COR-L47 (cell line): ENCODE data around the gene TTLL5.
"Not testable (repeated sequence)": the region's sequence is repeated elsewhere in the genome, so short reads cannot be mapped to it uniquely, and the experiment has no call there.

ENCODE experiments used
- DNase-seq: peaks from one replicate; lab custom pipeline; 2025; lab: John Stamatoyannopoulos, UW

The TTLL5 gene

DNA sequence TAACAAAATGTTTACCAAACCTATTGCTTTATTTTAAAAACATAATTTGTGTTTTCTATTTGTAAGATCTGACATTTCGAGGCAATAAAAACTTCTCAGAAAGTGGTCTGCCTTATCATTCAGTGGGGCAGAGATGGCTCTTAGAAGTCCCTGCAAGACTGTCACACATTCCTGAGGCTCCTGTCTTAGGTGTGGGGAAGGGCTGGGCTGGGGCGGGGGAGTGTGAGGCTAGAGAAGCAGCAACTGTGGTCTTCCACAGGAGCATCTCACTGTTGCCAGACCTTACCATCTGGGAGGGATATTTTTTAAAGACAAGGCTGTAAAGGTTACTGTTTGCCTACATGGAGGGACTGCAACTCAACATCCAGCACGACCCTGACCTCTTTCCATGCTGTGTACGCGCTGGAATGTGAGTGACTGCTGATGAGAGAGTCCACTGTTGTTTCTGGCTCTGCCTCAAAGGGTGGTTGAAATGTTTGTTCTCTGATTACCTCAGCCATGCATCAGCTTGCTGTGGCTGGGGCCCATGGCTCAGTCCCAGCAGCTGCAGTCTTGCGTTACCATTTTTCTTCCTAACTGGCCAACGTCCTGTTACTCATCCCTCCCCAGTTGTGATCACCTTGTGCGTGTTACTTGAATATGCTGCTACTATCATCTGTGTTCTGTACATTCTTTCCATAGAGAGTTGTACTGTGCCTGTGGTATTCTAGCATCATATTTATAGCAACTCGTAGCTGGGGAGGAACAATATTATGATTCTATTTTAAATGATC is 12.8 kb upstream of the TTLL5 start:
- DNase-seq, result no peak

DNA sequence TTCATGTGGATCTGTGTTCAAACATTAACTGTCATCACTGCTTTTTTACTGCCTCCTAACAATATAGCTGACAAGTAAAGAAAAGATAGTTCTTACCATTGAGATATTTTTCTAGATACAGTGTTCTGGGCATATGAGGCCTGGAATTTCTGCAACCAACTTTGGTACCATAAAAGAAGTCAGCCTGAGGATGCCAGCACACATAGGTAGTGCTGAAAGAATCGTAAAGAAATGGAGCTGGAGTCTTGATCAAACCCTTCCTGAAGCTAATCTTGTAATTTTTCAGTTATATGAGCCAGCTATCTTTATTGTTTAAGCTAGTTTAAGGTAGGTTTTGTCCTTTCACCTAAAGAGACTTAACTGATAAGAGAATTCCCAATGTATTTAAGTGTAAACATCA is 11.7 kb upstream of the TTLL5 start:
- no peak for DNase-seq

DNA sequence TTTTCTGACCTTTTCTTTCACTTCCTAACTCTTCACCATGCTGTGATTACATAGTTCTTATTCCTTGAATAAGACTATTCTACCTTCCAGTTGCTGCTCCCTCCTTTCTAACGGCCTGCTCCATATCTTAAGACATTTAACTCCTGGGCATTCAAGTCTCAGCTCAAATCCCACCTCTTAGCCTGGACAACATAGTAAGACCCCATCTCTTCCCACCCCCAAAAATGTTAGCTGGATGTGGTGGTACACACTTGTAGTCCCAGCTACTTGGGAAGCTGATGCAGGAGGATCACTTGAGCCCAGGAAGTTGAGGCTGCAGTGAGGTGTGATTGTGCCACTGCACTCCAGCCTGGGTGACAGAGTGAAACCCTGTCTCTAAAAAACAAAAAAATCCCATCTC is 11.3 kb upstream of the TTLL5 start:
- no peak for DNase-seq

DNA sequence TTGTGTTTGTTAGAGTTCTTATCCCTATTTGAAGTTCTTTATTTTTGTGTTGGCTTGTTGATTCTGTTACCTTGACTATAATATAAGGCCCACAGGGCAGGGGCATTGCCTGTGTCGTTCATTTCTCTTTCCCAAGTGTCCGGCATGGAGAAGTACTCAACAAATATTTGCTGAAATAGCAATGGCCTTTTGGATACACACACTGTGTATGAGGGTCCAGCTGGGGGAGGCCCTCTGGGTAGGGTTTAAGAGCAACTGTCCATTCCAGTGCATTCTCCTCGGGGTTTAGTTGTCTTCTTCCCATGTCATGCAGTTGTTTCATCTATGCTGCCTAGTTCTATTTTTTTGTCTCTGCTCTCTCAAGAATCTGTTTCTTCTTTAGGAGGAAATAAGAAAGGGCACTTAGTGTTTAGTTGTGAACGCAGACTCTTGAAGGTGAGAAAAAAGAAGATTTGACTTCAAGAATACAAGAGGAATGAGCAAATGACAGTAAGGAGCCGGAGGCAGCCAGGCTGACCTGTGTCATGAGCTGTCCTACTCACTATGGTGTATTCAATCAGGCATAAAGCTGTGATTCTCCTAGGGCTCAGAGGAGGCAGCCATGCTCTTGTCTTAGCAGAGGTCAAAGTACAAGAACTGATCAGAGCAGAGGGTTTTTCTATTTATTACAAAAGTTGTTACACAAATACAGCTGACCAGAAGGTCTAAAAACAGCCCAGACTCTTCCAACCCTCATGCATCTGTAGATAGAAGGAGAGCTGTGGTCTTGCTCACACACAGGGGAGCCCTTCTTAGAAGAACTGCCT is 10.6 kb upstream of the TTLL5 start:
- no peak for DNase-seq

DNA sequence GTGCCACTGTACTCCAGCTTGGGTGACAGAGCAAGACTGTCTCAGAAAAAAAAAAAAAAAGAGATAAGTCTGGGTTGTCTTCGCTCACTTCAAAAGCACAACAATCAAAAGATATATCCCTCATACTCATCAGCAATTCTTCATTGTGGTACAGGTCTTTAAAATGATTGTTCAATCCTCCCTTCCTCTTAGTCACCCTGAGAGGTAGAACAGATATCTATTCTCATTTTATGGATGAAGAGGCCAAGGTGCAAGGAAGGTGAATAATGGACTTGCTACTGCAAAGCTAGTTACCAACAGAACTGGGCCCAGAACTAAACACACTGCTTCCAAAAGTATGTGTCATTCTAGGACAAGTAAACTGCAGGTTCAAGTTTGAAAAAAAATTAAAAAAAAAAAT is 7.5 kb upstream of the TTLL5 start:
- DNase-seq, result no peak

DNA sequence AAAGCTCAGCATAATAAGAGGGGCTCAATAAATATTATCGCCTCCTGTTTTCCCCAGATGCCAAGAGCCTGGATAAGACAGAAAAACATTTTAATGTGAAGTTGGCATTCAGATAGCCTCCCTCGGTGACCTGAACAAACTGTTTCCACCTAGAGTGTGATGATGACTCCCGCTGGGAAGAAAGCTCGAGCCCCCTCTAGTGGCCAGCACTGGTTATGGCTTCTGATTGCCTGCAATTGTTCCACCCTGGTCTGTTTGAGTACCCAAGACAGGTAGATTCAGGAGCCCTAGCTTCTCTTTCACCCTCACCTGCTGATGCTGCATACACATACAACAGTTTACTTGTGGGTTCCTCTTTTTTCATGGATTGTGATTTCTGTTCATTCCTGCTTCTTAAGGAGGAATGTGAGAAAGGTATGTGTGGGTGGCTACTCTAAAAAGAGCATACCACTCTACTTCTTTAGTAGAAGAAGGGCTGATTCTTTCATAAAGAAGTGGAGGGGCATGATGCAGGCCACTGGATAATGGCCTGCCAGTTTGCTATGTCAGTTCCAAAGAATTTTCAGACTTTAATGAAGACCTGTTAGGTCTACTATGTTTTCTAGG is 6.8 kb upstream of the TTLL5 start:
- DNase-seq, result peak; percentile 25

DNA sequence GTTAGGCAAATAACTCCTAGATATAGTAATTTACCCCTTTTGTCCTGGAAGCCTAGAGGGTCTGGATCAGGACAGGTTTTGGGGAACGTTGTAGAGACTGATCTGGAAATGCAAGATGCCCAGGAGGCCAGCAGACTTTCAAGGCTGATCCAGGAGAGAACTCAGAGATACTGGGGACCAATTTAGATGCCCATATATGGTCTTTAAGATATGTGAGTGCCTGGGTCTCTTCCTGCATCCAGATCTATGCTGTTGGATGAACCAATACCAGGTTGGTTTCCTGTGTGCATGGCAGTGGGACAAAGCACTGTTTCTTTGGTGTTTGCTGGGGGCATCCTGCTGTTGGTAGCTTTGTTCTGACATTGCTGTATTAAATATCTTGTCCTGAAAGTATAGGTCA is 5.8 kb upstream of the TTLL5 start:
- DNase-seq, result no peak

DNA sequence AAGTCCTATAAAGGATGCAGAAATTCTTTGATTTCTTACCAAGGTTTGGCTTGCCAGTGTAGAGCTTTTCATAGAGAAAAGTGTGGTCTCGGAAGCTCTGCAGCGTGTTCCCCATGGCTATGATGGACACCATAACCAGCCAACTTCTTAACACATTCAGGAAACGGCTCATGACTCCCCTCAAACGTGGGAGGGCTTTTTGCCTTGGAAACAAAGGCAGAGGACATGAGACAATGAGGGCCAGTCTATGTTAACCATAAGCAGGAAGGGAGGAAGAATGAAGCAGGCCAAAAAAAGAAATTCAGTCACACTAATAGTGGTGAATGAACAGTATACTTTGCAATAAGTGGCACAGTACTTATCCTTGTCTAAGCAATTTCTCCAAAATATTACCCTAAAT is 3.7 kb upstream of the TTLL5 start:
- no peak for DNase-seq

DNA sequence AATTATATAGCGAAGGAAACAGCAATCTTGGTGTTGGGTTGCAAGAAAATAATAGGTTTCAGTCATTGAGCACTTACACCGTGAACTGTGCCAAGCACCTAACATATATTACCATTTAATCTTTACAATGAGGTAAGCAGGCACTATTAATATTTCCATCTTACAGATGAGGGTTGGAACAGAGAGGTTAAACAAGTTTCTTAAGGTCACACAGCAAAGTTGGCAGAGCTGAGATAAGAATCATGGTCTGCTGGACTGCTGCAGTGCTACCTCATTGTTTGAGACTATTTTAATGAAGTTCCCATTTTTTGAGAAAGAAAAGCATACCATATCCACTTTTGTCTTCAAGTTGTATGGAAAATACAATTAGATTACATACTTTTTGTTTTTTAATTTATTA is 2.1 kb upstream of the TTLL5 start:
- DNase-seq, result no peak

DNA sequence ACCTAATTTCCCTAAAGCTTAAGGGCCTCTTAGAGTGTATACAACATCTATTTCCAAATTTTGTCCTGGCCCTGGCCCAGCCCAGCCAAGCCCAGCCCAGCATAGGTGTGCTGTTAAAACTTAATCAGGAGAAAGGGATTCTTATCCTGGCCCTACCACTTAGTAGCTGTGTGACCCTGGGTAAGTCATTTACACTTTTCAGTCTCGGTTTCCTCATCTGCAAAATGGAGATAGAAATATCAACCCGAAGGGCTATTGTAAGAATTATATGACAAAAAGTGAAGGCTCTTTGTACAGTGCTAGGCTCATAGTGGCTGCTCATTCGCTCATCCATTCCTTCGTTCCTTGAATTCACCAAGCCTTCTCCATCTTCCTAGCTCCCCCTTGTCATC is 812 bp upstream of the TTLL5 start:
- no peak for DNase-seq

DNA sequence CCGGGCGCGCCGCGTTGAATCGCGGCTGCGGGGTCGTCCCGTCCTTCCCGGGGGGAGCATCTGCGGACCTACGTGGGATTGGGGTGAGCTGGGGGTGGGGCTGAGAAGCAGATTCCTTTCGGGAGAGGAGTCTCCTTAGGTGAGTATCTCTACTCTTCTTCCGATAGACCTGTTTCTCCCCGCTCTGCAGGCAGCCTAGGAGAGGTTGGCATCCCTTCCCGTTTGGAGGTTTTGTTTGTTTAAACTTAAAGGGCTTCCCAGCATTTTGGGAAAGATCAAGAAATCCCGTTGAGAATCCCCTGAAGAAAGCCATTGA is 411 bp downstream of the TTLL5 start:
- no peak for DNase-seq

DNA sequence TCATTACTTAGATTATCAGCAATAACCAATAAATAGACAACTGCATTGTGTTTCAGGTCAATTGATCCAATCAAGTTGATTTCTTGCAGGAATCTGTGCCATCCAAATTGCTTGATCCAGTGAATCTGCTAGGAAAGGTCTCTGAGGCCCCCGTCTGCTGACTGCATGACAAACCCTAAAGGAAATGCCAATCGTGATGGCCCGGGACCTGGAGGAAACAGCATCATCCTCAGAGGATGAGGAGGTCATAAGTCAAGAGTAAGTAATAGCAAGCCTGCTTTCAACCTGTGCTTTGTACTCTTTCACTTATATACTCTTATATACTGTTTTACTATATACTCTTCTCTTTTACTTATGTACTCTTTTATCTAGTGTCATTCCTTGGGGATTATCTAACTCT is 1.9 kb downstream of the TTLL5 start:
- no peak for DNase-seq

DNA sequence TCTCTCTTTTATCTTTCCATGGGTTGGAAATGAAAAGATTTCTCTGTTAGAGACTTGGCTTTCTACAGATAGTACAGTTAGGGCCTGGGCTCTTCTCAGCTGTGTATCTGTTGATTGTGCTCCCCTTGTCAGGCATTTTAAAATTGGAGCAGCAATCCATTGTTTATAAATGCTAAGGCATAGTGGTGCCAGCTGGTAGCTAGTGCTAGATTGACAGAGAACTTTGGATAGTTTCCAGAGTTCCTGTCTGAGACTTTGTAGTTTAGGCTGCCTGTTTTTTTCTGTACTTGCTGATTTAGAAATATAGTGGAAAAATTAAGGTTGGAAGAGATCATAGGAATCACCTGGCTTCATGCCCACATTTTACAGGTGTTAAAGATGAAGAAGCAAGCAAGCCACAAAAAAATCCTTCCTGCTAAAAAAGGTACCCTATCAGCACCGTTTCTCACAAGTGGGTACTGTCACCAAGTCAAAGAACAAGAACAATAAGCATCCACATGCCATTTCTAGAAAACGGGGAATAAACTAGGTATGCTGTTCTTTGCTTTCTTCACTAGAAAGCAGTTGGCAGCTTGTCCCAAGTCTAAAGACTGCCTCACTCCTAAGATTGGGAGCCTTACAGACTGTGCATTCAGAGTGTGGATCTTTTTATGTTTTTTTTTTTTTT is 6.2 kb downstream of the TTLL5 start:
- no peak for DNase-seq

DNA sequence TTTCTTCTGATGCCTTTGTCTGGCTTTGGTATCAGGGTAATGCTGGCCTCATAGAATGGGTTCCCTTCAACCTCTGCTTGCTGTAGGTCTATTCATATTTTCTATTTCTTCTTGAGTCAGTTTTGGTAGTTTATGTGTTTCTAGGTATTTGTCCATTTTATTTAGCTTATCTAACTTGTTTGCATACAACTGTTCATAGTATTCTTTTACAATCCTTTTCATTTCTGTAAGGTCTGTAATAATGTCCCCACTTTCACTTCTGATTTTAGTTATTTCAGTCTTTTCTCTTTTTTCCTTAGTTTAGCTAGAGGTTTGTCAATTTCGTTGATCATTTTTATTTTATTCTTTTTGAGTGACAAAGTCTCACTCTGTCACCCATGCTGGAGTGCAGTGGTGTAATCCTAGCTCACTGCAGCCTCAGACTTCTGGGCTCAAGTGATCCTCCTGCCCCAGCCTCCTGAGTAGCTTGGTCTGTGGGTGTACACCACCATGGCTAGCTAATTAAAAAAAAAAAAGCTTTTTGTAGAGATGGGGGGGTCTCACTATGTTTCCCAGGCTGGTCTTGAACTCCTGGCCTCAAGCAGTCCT is 11.7 kb downstream of the TTLL5 start:
- no peak for DNase-seq

DNA sequence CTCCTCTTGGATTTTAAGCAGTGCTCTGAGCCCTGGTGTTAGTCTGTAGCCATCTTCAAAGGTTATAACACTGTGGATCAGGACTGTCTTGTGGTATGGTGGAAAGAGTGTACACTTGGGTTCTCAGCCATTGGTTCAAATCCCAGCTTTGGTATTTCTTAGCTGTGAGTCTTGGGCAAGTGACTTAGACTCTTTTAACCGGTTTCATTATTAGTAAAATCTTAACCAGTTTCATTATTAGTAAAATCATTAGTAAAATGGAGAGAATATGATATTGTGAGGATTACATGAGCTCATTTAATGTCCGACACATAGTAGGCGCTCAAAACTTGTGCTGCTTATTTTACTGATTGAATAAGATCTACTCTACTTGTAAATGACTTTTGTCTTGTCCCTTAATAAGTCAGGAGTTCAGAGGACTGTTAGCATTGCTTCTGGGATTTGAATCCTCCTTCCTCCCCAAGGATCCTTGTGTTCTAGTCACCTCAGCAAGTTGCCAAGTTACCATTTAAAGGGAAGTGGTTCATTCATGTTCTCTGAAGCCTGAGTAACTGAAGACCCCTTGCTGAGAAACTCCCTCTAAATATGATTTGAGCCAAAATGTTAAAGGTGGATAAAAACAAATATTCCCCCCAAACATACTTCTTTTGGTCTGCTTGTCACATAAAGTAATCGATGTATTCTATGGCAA is 12.4 kb downstream of the TTLL5 start:
- no peak for DNase-seq

DNA sequence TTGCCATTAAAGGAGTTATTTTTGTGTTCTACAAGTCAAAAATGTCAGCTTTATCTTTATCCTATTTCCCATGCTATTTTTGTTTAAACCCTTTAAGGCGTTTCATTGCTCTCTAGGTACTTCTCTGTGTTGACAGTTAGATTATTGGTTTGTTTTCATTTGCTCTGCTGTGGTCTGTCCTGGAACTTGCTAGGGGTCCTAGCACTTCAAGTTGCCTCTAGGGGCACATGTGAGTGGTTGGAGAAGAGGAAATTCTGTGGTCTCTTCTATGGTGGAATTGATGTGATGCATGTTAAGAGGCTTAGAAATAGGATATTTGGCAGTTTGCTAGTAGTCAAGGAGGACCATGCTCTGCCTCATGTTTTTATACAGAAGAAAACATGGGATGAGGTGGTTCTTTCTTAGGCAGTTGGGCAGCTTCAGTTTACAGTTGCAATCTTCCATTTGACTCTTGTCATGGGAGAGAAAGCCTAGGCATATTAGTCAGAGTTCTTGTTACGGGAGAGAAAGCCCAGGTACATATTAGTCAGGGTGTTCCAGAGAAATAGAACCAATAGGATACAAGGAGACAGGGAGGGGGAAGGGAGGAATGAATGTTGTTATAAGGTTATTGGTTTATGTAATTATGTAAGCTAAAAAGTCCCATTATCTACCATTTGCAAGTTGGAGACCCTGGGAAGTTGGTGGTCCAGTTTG is 14.4 kb downstream of the TTLL5 start:
- DNase-seq, result no peak

DNA sequence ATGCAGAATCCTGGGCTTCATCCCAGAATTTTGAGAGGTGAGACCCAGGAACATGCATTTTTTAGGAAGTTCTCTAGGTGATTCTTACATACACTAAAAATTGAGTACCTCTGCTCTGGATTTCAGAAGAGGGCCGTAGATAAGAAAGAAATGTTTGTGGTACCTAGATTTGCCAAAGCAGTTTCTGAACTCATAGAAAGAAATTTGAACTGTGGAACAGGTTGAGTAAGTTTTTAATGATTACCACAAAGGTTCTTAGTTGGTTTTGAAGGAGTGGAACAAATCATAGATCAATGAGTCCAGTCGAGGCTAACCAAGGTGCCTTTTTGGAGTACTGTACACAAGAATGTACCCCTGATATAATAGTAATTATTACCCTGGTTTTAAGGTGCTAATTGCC is 24.9 kb downstream of the TTLL5 start:
- no peak for DNase-seq

DNA sequence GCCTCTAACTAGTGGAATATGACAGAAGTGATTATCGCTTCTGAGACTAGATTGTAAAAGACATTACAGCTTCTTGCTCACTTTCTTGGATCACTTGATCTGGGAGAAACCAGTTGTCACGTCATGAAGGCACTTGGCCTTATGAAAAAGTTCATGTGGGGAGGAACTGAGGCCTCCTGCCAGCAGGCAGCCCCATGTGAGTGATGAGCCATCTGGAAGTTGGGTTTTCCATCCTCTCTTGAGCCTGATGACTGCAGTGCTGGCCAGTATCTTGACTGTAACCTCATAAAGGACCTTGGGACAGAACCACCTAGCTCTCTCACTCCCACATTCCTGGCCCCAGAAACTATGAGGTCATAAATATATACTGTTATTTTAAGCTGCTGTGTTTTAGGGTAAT is 28.0 kb downstream of the TTLL5 start:
- no peak for DNase-seq

DNA sequence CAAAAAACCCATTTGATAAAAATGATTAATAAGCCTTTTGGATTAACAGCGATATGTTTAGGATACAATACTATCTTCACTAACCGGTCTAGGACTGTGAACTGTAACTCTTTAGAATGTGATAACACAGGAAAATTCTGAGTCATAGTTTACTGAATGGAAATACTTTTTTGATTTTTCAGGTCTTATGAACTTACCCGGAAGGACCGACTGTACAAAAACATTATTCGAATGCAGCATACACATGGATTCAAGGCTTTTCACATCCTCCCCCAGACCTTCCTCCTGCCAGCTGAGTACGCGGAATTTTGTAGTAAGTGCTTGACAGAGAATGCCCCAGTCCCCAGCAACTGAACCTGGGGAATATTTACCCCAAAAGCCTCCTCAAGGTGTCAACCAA is 29.0 kb downstream of the TTLL5 start:
- no peak for DNase-seq

DNA sequence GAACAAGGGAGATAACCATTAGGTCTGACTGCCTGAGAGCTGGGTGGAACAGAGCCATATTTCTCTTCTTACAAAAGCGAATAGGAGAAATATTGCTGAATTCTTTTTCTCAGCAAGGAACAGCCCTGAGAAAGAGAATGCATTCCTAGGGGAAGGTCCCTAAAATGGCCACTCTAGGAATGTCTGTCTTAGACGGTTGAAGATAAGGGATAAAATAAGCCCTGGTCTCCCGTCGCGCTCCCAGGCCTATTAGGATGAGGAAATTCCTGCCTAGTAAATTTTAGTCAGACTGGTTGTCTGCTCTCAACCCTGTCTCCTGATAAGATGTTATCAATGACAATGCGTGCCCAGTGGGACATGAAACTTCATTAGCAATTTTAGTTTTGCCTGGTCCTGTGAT is 34.0 kb downstream of the TTLL5 start:
- not testable (repeated sequence) for DNase-seq

DNA sequence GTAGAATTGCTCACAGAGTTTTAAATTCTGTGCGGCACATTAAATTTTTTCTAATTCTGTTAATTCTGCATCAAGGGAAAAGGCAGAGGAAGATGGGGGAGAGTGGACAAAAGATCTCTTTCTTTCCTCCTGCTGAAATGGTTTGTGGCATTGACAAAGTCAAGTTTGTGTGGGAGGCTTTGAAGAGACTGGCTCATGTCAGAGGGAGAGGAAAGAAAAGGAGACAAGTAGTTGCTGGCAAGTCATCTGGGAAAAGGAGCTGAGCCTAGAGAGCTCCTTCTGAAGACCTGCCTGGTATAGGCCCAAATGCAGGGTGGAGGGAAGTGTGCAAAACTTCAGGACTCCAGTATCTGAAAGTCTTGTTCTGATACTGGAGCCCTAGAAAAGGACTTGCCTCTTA is 36.3 kb downstream of the TTLL5 start:
- DNase-seq, result no peak
